Activated CD4-positive, alpha-beta T cell treated with anti-CD3 and anti-CD28 coated beads, Interleukin-2, Interleukin-6, amounts not matched to agents 100 ng/mL and 50 ng/mL, durations not matched to agents 16 hours and 8 hours (primary cell): ENCODE measurements around the gene FAM222A.

Source experiments
- DNase-seq: peaks from one replicate; pipeline ENCODE4 v3.0.0-alpha.2; 2020

FAM222A gene

DNA sequence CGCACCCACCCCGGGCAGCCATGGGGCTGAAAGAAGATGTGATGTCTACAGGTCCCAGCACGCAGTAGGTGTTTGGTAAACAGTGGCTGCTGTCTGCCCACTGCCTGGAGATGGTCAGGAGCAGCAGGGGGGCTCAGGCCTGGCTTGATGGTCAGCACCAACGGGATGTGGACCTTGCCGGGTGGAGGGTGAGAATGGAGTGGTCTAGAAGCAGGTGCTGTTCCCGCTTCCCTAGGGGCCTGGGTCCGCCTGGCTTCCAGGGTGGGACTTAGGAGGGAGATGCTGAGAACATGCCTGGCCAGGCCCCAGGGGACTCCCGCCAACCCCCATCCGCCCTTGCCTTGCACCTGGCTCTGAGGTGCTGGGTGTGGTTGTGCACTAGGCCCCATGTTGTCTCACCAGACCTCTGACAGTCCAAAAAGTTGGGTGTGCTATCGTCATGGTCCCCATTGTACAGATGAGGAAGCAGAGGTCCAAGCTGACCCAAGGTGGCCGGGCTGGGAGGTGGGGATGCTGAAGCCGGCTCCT lies 12.9 kb downstream of the FAM222A start:
- DNase-seq: no peak

DNA sequence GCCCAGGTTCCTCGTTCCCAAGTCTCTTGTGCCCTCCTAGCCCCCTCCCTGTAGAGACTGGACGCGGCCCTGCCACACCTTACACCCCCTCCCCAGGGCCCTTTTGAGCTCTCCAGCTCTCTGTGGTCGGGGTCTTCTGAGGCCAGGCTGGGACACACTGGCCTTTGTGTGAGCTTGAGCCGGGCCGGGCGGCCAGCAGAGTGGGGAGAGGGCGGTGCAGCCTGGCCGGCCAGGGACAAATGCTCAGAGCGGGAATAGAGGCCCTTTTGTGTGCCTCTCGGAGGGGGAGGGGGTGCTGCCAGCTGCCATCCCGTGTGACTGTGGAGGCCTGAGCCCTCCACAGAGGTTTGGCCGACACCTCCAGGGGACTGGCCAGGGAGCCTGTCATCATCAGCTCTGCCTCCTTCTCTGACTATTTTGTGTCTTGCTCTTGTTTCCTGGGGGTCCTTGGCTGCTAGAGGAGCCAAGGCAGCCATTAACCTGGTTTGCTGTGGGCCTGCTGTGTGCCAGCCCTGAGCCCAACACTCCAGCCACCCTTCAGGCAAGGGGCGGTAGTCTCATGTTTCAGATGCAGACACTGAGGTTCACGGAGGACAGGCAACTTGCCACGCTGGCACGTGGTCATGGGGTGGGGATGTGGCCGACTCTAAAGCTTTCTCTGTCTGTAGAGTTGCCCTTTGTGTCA lies 13.6 kb downstream of the FAM222A start:
- DNase-seq: no peak

DNA sequence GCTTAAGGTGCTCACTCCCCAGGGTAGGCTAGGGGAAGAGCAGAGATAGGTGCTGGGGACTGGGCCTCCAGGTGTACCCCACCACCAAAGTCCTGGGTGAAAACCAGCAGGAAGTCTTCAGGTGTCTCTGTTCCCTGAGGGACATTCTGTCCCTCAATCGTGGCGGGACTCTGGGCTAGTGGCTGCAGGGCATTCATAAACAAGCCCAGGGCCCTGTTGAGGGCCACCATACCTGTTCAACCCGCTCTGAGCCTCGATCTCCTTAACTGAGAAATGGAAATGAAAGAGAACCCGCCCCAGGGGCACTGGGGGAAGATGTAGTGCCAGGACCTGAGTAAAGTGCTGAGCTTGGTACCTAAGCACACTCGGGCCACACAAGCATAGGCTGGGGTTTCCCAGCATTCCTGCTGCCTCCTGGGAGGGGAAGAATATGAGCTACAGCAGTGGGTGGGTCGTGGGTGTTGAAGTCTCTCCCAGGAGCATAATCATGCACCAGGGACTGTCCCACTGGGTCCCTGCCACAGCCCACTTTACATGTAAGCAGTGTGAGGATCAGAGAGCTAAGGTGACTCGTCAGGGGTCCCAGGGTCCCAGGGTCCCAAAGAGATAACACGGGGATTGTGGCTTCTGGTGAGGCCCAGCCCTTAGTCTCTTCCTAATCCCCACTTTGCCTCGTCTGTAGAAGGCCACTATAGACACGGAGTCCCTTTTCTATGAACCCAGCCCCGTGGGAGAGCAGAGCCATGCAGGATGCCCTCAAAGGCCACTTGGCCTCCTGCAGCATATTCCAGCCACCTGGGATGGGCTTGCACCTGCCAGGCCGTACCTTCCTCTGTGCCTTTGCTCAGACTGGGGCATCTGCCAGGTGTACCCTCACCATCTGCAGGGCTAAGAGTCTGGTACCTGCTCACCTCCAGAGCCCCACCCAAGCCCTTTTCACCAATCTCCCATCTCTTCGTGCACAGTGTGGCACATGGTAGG lies 14.4 kb downstream of the FAM222A start:
- DNase-seq: no peak

DNA sequence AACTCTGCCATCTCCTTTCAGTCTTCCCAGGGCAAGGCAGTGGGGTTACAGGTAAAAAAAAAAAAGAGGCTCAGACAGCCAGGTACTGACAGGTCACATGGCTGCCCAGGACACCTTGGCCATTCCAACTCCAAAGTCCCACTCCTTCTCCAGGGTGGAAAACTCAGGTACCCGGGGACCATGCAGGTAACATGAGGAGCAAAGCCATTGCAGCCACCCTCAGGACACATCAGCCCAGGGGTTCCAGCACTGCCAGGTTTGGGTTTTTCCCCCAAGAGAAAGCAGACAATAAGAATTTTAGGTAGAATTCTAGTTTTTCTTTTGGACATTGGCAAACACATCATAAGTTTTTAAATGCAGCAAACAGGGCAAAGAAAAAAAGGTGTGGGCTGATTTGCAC lies 15.3 kb downstream of the FAM222A start:
- DNase-seq: no peak

DNA sequence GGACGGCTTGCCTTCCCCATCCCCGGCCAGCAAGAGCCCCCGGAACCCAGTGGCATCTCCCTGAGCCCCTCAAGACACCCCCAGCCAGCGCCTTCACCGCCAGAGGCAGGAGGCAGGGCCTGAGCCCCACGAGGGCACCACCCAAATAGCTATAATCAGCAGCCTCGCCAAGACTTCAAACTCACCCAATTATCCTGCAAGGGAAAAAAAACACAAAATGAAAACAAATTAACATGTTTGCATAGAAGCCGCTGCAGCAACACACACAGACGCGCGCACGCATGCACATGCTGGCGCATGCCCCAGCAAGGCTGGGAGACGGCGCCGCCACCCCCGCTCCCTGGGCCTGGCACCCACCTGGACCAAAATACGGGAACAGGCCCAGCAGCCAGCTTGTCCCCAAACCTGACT lies 15.8 kb downstream of the FAM222A start:
- DNase-seq: no peak

DNA sequence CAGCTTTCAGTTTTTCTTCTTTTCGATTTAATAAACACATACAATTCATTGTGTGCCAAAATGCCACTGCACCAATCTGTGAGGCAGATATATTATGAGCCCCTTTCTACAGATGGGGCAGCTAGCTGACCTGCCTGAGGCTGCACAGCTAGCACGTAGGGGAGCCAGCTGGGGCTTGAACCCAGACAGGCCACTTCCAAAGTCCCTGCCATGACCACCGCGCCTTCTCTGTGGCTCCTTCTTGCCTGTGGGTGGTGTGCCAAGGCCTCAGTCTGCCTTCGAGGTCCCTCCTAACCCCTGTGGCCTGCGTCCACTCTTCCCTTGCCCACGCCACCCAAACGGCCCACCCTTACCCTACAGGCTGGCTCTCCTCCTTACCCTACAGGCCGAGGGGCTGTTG lies 16.2 kb downstream of the FAM222A start:
- DNase-seq: no peak

DNA sequence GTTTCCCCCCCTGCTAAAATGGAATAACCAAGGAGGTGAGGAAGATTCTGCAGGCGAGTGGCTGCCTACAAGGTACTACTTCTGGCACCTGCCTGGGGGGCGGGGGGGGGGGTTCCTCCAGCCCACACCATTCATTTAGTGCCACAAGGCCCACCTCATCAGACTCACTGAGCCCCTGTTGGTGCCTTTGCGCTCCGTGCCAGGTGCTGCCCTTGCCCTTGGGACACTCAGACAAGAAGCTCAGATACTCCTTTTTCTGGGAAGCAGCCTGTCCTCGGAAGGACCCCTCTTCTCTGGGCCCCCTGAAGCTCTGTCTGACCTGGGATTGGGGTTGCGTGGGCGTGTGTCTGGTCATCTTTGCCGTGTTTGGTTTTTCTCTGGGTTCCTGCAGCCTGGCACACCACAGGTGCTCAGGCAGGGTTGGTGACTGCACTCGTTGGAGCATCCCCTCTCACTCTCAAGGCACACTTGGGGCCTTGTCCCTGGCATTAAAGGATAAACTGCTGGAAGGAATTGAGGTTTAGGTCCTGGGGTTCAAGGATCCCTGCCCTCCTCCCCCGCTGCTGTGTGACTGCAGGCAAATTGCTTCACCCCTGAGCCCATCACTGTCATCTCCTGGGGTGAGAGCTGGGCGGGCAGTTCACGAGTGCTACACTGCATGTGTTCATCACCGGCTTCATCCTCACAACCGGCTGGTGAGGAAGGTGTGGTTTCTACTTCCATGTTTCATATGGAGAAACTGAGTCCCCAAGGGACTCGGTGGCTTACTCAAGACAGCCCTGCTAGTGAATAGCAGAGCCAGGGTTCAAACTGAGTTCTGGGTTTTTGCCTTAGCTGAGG lies 16.9 kb downstream of the FAM222A start:
- no peak for DNase-seq

DNA sequence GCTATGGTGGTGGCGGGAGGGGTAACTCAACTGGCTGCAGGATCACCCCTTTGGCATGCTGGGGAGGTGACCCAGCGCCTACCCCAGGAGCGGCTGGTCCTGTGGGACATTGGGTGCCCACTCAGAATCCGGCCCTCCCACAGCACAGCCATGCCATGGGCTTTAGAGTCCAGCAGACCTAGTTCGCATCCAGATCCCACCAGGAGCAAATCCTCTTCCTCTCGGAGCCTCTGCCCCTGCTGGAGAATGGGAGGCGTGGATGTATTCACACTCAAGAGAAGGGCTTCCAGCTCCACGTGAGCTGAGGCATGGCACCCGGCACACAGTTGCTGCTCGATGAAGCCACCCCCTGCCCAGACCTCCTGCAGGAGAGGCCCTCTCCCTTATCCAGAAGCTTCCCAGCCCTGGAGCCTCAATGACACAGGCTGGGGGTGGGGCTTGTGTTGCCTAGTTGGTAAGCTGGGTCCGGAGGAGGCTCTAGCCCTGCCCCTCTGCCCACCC lies 17.7 kb downstream of the FAM222A start:
- no peak for DNase-seq

DNA sequence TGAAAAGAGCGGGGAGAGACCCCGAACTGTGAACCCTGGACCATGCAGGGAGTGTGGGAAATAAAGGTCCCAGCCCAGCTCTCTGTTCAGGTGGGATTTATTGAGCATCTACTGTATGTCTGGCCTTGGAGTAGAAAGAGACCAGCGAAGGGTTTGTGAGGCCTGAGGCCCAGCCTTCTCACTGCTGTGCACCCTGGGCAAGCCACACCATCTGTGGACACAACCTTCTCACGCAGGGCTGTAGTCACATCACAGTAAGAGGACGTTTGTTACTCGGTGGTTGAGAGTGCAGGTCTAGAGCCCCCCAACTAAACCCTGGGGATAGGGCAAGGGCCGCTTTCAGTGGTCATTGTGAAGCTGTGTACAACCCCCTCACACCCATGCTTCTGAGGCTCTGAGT lies 18.2 kb downstream of the FAM222A start:
- DNase-seq: no peak

DNA sequence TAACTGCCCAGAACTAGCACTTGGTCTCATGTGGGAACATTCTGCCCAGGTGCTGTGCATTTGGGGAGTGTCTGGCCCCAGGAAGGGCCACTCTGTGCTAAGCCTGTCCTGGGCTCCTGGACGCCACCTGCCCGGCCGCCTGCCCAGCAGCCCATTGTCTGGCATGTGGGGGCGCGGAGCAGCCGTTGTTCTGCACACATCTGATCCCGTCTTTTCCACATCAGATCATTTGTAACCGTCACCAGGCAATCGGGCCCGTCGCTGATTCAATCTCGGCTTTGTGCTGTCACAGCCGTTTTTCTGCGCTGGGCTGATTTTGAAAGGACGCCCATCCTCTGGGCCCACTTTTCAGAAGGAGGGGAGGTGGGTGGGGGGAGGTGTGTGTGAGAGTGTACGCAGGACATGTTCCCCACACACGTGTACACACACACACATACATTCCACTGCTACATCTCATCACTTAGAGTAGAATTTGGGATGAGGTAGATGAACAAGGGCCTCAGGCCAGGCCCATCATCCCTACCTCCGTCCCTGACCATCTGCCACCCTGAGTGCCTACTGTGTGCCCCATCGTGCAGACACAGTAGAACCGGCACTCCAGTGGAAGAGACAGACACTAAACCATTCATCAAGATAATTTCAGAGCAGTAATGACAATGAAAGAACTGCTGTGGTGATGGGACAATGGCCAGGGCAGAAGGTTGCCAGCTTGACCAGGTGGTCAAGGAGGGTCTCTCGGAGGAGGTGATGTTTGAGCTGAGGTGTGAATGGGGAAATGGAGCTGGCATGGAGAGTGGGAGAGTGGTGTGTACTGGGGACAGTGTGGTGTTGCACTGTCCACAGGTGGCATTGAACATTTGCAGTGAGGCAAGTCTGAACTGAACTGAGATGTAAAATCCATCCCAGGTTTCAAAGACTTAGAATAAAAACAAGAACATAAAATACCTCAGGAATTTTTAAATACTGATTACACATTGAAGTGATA lies 19.0 kb downstream of the FAM222A start:
- no peak for DNase-seq

DNA sequence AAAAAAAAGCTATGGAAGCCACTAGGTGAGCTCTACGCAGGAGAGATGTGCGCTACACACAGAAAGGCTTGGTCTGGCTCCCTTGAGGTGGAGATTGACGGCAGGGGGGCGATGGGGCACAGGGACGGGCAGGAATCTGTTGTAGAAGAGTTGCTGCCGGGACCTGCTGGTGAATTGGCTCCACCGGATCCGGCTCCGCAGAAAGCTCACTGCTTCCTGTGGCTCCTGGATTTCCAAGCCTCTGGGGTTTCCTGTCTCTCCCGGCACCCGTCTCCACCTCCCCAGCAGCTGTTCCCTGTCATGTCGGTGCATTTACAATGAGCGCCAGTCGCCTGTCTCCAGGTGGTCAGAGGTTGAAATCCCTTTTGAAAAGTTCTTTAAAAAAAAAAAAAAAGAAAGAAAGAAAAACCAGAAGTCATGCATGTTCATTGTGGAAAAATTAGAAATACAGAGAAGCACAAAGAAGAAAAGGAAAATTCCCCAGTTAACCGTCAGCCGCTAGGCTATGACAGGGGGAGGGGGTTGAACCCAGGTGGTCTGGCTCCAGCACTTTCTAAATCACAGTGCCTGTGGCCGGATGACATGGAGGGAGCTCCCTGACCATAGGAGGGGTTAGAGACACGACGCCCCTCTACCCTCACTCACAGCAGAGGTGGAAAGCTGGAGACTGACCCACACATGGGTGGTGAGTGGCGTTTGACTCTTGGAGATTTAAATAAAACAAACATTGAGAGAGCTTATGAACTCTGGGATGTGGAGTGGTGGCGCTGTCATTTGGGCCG lies 20.8 kb downstream of the FAM222A start:
- DNase-seq: no peak

DNA sequence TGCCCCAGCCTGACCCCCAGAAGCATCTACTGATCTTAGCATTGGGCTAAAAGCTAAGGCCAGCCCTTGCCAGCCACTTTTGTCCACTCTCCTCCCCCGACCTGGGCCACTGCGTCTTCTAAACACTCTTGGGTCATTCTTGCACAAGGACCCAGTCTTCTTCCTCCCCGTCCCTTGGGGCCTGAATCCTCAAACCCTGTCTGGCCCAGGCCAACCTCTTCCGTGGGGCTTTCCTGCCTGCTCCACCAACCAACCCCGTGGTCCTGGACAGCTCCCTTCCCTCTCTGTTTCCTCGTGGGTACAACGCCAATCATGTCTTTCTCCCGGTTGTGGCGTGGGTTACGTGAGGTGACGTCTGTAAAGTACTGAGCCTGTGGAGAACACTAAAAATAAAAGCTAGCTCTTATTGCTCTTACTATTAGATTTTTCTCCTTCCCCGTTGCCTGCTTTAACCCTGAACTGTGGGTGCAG lies 21.5 kb downstream of the FAM222A start:
- DNase-seq: no peak

DNA sequence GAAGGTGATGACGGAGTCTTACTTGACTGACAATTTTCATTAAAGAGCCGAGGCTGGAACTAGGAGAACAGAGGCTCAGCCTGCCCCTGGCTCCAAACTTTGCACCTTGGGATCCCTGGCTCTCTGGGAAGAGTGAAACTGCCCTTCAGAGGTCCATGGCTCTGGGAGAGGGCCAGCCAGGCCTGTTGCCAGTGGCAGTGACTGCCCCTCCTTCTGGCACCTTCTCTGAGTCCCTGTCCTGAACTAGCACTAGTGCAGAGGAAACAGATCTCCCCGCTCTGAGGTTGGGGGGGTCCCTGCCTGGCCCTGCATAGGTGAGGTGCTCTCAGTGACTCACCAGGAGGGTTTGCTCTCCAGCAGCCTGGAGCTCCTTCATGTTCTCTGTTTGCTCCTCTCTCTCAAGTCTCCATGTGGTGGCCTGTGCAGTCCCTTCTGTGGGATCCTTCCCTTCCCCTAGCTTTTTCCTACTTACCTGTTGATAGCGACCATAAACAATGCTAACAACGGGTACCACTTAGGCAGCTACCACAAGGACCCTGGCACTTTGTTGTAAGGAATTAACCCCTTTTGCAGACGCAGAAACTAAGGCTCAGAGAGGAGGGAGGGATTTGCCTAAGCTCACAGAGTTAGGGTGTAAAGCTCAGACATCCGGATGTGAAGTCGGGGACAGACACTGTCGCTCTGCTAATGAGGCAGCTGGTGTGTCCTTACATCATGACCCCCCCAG lies 22.4 kb downstream of the FAM222A start:
- DNase-seq: no peak

DNA sequence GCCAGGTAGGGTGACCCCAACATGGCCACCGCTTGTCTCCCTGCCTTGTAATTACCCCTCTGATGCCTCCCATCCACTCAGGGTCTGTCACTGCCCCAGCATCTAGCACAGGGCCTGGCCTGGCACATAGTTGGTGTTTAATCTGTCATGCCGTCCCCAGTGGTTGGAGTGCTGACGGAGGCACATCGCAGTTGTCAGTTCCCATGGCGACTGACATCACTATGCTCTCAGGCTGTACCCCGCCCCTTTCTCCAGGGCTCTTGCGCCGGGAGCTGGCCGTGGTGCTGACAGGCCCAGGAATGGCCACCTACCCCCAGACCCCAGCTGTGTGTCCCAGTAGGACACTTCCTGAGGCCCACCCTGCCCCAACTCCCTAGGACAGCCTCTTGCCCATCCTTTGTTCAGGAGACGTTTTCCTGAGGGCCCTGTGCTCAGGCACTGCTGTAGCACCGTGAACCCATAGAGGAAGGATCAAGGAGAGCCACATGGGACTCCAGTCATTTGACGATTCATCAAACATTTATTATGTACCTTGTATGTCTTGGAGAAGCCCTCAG lies 23.0 kb downstream of the FAM222A start:
- DNase-seq: peak; percentile 39

DNA sequence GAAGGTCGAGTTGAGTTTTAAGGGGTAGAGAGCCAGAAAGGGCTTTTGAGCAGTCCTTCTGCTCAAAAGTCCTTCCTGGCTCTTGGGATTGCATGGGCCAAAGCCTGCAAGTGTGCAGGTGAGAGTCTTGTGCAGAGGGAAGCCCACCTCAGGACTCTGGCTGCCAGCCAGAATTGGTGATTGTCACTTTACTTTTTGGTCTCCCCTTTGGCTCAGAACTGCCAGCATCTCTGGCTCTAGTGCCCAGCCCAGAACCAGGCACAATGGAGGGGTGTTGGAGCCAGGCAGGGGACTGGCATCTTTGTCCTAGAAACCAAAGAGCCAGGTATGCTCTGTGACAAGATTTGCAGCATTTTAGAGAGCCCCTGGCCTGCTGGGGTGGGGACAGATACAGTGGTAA lies 23.5 kb downstream of the FAM222A start:
- DNase-seq: no peak

DNA sequence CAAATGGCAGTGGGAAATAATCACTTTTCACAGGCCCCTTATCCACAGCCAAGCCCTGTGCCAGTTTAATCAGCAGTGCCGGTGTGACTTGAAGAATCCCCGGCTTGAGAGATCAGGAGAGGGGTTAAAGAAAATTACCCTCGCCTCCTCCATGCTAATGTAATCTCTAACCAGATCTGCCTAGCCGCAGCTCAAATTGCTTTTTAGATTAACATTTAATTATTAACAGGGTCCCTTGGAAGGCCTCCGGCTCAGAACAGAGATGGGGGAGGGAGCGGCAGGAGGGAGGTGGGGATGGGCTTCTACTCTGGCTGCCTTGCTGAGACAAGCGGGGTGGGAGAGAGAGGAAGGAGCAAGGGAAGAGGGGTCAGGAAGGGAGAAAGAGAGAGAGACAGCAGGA lies 24.0 kb downstream of the FAM222A start:
- no peak for DNase-seq

DNA sequence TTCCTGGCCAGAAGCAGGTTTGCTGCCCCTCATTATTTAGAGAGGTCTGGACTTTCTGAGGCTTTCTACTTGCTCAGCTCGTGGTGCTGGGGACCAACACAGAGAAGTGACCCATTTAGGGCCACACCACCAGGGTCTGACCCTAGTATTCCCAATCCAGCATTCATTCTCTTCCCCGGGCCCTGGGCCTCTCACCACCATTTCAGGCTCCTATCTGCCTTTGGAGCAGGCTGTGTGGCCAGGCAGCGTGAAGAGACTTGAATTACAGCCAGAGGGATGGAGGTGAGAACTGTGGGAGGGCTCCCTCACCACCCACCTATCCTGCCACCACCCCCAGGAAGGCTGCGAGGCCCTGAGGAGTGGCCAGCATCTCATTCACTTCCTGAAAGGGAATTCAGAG lies 24.6 kb downstream of the FAM222A start:
- no peak for DNase-seq

DNA sequence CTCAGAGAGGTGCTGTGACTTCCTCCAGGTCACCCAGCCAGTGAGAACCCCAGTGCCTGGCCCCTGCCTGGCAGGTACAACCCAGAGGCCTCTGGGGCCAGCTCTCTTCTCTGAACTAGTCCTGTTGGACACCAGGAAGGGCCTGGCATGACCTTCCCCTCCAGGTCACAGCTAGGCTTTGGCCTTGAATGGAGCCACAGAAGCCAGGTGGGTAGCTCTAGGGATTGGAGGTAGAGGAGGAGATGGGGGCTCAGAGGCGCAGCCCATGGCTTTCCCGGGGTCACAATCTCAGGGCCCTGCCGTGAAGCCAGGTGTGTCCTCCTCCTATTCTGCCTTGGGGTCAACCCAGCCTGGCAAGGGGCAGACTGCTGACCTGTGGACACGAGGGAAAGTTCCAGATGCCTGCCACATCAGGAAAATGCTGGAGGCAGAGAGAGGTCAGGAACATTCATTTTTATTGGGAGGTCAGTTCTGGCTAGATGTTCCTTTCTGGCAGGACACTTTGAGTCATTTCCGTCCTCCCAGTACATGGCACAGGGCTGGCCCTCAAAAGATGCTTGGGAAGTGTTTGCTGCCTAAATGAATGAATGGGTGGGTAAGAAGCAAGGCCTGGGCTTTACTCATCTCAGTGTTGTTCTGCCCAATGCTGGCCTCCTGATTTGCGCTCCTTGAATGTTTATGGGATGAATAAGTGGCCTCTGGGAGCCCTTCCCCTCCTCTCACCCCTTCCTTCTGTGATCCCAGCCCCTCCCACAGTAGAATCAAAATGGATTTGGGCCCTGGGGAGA lies 25.4 kb downstream of the FAM222A start:
- no peak for DNase-seq
